Measurements from ENCODE around the gene OTOGL.

- TF ChIP-seq POLR2A (IDR thresholded peaks at IDR 0.05) (no peak), CTCF (IDR thresholded peaks at IDR 0.05) (no peak), EP300 (IDR thresholded peaks at IDR 0.05) (no peak)
These were observed 316.1 kb downstream of the OTOGL start for GRCh38 chr12:80415466-80415865.

Measured in ovary (tissue), 3 donors.